Measurements from ENCODE around the gene CD300LB.
"Not testable (repeated sequence)": the region's sequence is repeated elsewhere in the genome, so short reads cannot be mapped to it uniquely, and the experiment has no call there.

CD300LB gene

DNA sequence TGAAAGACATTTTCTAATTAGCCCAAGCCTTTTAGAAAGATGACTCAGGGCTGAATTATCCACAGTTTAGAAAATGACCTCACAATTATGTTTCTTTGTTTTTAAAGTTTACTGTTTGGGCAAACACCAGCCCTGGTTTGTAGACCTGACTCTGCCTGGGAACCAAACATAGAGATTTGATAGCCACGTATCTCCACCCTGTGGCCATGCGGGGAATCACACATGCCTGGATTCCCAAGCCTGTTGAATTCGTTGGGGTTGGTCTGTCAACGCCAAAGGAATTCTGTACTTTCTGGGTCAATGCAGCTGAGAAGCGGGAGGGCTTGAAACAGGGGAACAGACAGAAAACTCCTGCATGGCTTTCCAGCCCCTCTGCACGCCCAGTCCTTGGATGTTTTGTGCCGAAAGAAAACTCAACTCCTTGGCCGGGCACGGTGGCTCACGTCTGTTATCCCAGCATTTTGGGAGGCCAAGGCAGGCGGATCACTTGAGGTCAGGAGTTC is 37.9 kb downstream of the CD300LB start:
- no peaks in the 10 kb centered on the region for H3K27me3 ChIP-seq (replicated peaks)
- no peaks in the 10 kb centered on the region for H3K36me3 ChIP-seq (replicated peaks)
- in situ Hi-C loops (cut with HindIII; ENCODE audit: low pct_ligation_motif_present, low sequenced_read_pairs): no loop called here
- no peak overlapping the region for H3K27ac ChIP-seq
- DNase-seq: peak; percentile 63
- H3K4me3 ChIP-seq (ENCODE audit: low read depth, low read length): no peak overlapping the region
- TF ChIP-seq CTCF (IDR thresholded peaks at IDR 0.05; ENCODE audit: low read depth, low read length, missing control alignments): peak; percentile 83

DNA sequence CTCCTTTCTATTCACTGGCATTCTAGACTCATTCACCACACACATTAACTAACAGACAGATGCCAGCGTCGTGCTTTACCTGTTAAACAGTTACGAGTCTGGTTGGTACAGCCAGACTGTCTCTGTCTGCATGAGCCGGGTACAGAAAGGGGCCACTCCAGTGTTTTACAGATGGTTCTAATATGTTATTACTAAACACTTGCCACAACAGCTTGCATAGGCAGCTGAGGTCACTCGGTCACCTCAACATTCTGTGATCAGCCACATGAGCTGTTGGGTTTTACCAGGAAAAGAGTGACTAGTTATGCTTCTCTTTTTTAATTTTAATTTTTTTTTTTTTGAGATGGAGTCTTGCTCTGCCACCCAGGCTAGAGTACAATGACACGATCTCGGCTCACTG is 39.6 kb downstream of the CD300LB start:
- H3K27me3 ChIP-seq (replicated peaks): no peaks in the 10 kb centered on the region
- no peak for TF ChIP-seq CTCF (IDR thresholded peaks at IDR 0.05; ENCODE audit: low read depth, low read length, missing control alignments)
- H3K36me3 ChIP-seq (replicated peaks): no peaks in the 10 kb centered on the region
- no peak overlapping the region for H3K4me3 ChIP-seq (ENCODE audit: low read depth, low read length)
- no peak overlapping the region for H3K27ac ChIP-seq
- in situ Hi-C loops (cut with HindIII; ENCODE audit: low pct_ligation_motif_present, low sequenced_read_pairs): no loop called here
- no peak for DNase-seq

DNA sequence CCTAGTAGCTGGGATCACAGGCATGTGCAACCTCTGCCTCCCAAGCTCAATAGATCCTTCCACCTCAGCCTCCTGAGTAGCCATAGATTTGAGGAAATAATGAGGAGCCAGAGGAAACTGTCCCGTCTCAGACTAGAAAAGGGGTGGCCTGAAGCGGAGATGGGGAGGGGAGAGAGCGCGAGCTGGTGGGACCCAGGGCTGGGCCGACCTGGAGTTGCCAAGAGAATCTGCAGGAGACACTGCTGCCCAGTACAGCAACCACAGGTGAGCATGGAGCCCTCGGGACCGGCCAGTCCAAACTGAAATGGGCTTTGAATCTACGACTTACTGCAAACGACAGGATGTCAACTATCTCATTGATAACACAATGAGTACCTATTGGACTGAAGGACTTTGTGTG is 40.6 kb downstream of the CD300LB start:
- in situ Hi-C loops (cut with HindIII; ENCODE audit: low pct_ligation_motif_present, low sequenced_read_pairs): no loop called here
- Histone ChIP-seq H3K36me3 (replicated peaks) (no peaks in the 10 kb centered on the region), H3K27me3 (replicated peaks) (no peaks in the 10 kb centered on the region), H3K4me3 (ENCODE audit: low read depth, low read length) (no peak overlapping the region), H3K27ac (no peak overlapping the region)
- DNase-seq: no peak
- no peak for TF ChIP-seq CTCF (IDR thresholded peaks at IDR 0.05; ENCODE audit: low read depth, low read length, missing control alignments)

GRCh38 chr17:74488276-74488675 is 43.0 kb downstream of the CD300LB start:
- H3K27me3 ChIP-seq (replicated peaks); H3K4me3 ChIP-seq (ENCODE audit: low read depth, low read length); H3K27ac ChIP-seq; DNase-seq; in situ Hi-C loops (cut with HindIII; ENCODE audit: low pct_ligation_motif_present, low sequenced_read_pairs); H3K36me3 ChIP-seq (replicated peaks): not testable (repeated sequence)

DNA sequence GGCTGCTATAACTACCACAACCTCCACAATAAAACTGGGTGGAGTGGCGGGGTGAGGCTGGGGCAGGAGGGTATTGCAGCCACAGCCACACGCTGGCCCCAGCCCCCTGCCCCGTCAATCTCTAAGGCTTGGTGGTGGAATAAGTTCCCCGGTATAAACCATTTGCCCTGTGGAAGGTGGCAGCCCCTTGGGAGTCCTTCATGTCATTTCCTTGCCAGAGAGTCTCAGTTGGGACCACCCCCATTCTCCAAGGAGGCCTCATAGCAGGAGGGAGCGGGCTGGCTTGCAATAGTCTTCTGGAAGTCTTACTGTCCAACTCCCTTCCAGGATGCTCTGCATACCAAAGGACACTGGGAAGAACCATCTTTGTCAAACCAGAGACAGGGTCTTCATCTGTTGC is 45.4 kb downstream of the CD300LB start:
- no peak overlapping the region for H3K27ac ChIP-seq
- DNase-seq: no peak
- no peak overlapping the region for H3K4me3 ChIP-seq (ENCODE audit: low read depth, low read length)
- H3K27me3 ChIP-seq (replicated peaks): no peaks in the 10 kb centered on the region
- H3K36me3 ChIP-seq (replicated peaks): no peaks in the 10 kb centered on the region
- in situ Hi-C loops (cut with HindIII; ENCODE audit: low pct_ligation_motif_present, low sequenced_read_pairs): no loop called here
- no peak for TF ChIP-seq CTCF (IDR thresholded peaks at IDR 0.05; ENCODE audit: low read depth, low read length, missing control alignments)

- no peaks in the 10 kb centered on the region for H3K36me3 ChIP-seq (replicated peaks)
- no peak overlapping the region for H3K4me3 ChIP-seq (ENCODE audit: low read depth, low read length)
- DNase-seq: no peak
- H3K27me3 ChIP-seq (replicated peaks): no peaks in the 10 kb centered on the region
- in situ Hi-C loops (cut with HindIII; ENCODE audit: low pct_ligation_motif_present, low sequenced_read_pairs): no loop called here
- no peak for TF ChIP-seq CTCF (IDR thresholded peaks at IDR 0.05; ENCODE audit: low read depth, low read length, missing control alignments)
- H3K27ac ChIP-seq: no peak overlapping the region
Observed at GRCh38 chr17:74485022-74485743, 46.1 kb downstream of the CD300LB start.

Data from brain microvascular endothelial cell (primary cell).